Endothelial cell of hepatic sinusoid (primary cell): Measurements from ENCODE around the gene IL6R.

Experiments
- in situ Hi-C: cut with HindIII; loops from 2 replicates; pipeline ENCODE4 v1.10.0; 2017; ENCODE audit warnings: low sequenced_read_pairs

Gene IL6R

DNA sequence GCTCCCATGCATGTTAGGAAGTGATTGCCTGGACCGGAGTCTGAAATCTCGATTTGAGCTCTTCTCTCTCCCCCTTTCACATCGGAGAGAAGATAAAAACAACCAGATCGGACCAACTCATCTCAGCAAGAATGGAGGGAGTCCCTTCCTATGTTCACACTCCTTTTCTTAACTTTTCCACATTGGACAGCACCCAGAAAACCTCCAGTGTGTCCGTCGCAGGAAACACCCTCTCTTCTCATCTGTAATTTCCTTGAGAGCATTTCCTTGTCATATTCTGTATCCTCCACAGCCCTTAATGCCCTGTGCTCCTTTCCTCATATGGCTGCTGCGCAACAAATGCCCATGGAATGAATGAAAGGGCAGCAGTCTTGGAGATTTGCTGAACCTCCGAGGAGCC lies 95.4 kb downstream of the IL6R start:
- in situ Hi-C loops, result no loop called here

- in situ Hi-C loops, result no loop called here
These were observed 96.4 kb downstream of the IL6R start for GRCh38 chr1:154501423-154502065.

- in situ Hi-C loops, result no loop called here
These were observed 97.1 kb downstream of the IL6R start, which contains the start of the genes SHE and TDRD10 for GRCh38 chr1:154502066-154502743. SHE (minus strand) TSS chr1:154502412; CDS start chr1:154502026, 386 bp downstream. TDRD10 (plus strand) TSS chr1:154502219; CDS start chr1:154506904, 4,685 bp downstream.

DNA sequence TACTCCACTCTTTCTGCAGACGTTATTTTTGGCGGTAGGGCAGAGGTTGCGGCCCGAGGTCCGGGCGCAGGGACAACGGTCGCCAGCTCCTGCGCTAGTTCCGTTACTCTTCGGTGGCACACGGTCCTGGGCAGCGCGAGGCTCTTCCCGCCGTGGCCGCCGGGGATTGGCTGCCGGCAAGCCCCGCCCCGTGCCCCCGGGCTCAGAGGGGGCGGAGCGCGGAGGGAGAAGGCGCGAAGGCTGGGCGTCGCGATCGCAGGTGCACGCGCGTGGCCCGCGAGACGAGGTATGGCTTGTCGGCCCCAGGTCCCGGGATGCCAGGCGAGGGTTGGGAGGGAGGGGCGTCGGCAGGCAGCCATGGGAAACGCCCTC lies 97.6 kb downstream of the IL6R start:
- in situ Hi-C loops, result no loop called here

DNA sequence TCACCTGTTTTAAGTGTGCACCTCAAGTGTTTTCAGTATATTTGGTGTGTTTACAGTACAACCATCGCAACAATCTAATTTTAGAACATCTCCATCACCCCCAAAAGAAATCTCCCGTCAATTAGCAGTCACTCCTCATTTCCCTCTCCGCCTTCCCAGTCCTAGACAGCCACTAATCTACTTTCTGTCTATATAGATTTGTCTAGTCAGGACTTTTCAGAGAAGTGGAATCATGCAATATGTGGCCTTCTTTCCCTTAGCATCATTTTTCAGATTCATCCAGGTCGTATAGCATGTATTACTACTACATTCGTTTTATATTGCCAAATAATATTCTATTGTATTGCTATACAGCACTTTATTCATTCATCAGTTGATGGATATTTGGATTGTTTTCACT lies 98.8 kb downstream of the IL6R start:
- in situ Hi-C loops, result no loop called here

DNA sequence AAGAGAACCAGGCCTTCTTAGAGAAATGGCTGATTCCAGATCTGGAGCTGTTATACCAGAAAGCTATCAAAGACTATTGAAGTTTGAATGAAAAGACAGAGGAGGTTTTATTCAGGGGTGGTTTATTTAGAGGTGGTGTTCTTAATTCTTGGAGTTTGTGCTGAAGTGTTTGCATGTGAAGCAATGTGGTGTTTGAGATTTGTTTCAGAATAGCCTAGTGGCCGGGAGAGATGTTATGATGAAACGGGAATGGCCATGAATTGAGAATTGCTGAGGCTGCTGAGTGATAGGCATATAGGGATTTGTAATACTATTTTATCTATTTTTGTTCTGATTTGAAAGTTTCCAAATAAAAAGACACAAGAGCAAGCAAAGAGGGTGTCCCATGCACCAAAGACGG lies 107.6 kb downstream of the IL6R start:
- in situ Hi-C loops, result no loop called here

DNA sequence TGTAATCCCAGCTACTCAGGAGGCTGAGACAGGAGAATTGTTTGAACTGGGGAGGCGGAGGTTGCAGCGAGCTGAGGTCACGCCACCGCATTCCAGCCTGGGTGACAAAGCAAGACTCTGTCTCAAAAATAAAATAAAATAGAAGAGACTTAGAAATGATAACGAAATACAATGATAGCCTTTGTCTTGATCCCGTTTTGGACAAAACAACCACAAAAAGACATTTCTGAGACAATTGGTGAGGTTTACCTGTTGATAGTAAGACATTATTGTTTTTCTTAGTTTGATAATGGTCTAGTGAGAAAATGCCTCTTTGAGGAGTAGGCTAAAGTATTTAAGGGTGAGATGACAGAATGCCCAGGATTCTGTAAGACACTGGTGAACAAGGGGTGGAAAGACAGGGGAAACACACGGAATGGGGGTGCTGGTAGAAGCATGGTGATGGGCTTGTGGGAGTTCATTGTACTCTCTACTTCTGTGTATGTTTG lies 109.0 kb downstream of the IL6R start:
- in situ Hi-C loops, result no loop called here

DNA sequence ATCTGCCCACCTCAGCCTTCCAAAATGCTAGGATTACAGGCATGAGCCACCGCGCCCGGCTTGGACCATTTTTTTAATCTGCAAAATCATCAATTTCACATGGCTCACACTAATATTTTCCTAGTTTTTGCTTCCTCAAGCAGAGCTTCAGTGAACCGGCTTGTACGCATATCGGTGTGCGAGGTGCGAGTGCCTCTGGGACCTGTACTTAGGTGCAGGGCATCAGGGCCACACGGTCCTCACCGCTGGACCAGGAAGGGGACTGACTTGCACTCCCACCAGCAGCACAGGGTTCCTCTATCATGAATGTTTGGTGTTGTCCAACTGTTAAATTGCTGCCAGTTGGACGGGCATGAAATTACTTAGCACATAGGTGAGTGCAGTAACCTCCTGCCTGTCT lies 112.5 kb downstream of the IL6R start:
- in situ Hi-C loops, result no loop called here
